Tibial artery (tissue), 4 donors: Measurements from ENCODE around the gene PALD1.
A peak's percentile ranks its signal among the peaks of the same experiment; 100 is the strongest.

Experiments used
- DNase-seq, 2 donors: peaks; one replicate each; pipeline ENCODE4 v3.0.0-alpha.2; 2019
- H3K27ac ChIP-seq, 2 donors: fragments of 200-600 bp; sonication (generic) in 1 of 2; 1 replicate in 1 of 2; 2 replicates in 1 of 2; pipeline ENCODE4 v1.5.1; 2018 to 2019; ENCODE audit warnings: mild to moderate bottlenecking in 1 of 2
- H3K27me3 ChIP-seq, 2 donors: fragments of 200-600 bp; sonication (generic) in 1 of 2; one replicate each; pipeline versions ENCODE4 v1.5.1 to v1.6.0; 2016 to 2019
- H3K36me3 ChIP-seq, 3 donors: fragments of 200-600 bp; sonication (generic) in 2 of 3; one replicate each; pipeline ENCODE4 v1.5.1; 2016 to 2019; ENCODE audit warnings: mild to moderate bottlenecking in 2 of 3
- H3K4me1 ChIP-seq, 4 donors: fragments of 200-600 bp; sonication (generic) in 2 of 4; 1 replicate in 3 of 4; 2 replicates in 1 of 4; pipeline ENCODE4 v1.5.1; 2016 to 2019
- H3K4me3 ChIP-seq, 2 donors: fragments of 200-600 bp; sonication (generic) in 1 of 2; 1 replicate in 1 of 2; 2 replicates in 1 of 2; pipeline ENCODE4 v1.5.1; 2018 to 2019; ENCODE audit warnings: mild to moderate bottlenecking in 2 of 2
- H3K9me3 ChIP-seq, 3 donors: fragments of 200-600 bp; sonication (generic) in 1 of 3; one replicate each; pipeline ENCODE4 v1.5.1; 2016 to 2019
- CTCF ChIP-seq, 2 experiments: fragments of 200-600 bp in 1 of 2; fragments of 450-650 bp in 1 of 2; IDR thresholded peaks; one replicate each; pipeline ENCODE4 v1.5.1; 2017 to 2019; ENCODE audit warnings: antibody characterized with exemption in 2 of 2, mild to moderate bottlenecking in 1 of 2, moderate library complexity in 1 of 2
- intact Hi-C: fragments of 100-400 bp; cut with DNase I; formaldehyde crosslinking; loops from one replicate; pipeline ENCODE4 v1.15.0; 2023; ENCODE audit warnings: low total_unique reads

PALD1 gene

GRCh38 chr10:70448236-70448635, 30.3 kb upstream of the PALD1 start:
- H3K4me3 ChIP-seq, result no peak overlapping the region
- TF ChIP-seq CTCF (IDR thresholded peaks at IDR 0.05), result no peak
- peaks cover 0 to 4% of the 10 kb centered on the region in 2 donors for H3K27me3 ChIP-seq
- intact Hi-C loops, result no loop called here
- DNase-seq, result no peak
- H3K27ac ChIP-seq, result no peak overlapping the region
- H3K36me3 ChIP-seq, result no peaks in the 10 kb centered on the region
- no peaks in the 10 kb centered on the region for H3K4me1 ChIP-seq
- no peaks in the 10 kb centered on the region for H3K9me3 ChIP-seq

- intact Hi-C loops, result no loop called here
- Histone ChIP-seq H3K27me3 (no peaks in the 10 kb centered on the region), H3K4me1 (peaks cover 0 to 33% (median 22%) of the 10 kb centered on the region in 4 donors), H3K27ac (no peak overlapping the region), H3K9me3 (no peaks in the 10 kb centered on the region), H3K36me3 (no peaks in the 10 kb centered on the region), H3K4me3 (no peak overlapping the region)
- TF ChIP-seq CTCF (IDR thresholded peaks at IDR 0.05), result no peak
- DNase-seq, result no peak
Observed at GRCh38 chr10:70455213-70455630, 23.3 kb upstream of the PALD1 start.

- peaks cover 0 to 33% (median 22%) of the 10 kb centered on the region in 4 donors for H3K4me1 ChIP-seq
- TF ChIP-seq CTCF (IDR thresholded peaks at IDR 0.05), result no peak
- no peaks in the 10 kb centered on the region for H3K36me3 ChIP-seq
- H3K4me3 ChIP-seq, result no peak overlapping the region
- no peak for DNase-seq
- no peaks in the 10 kb centered on the region for H3K27me3 ChIP-seq
- intact Hi-C loops, result no loop called here
- peak overlapping the region in 1 of 2 donors; percentile 28 for H3K27ac ChIP-seq
- H3K9me3 ChIP-seq, result no peaks in the 10 kb centered on the region
Observed at GRCh38 chr10:70456164-70456563, 22.4 kb upstream of the PALD1 start.

- peaks cover 0 to 47% (median 36%) of the 10 kb centered on the region in 4 donors for H3K4me1 ChIP-seq
- TF ChIP-seq CTCF (IDR thresholded peaks at IDR 0.05), result no peak
- intact Hi-C loops, result no loop called here
- DNase-seq, result no peak
- H3K27ac ChIP-seq, result peak overlapping the region; percentile 88 to 89
- no peaks in the 10 kb centered on the region for H3K27me3 ChIP-seq
- no peaks in the 10 kb centered on the region for H3K9me3 ChIP-seq
- no peaks in the 10 kb centered on the region for H3K36me3 ChIP-seq
- H3K4me3 ChIP-seq, result peak overlapping the region; percentile 46 to 53
Observed at GRCh38 chr10:70457759-70458305, 20.7 kb upstream of the PALD1 start.

GRCh38 chr10:70458329-70459060, 20.1 kb upstream of the PALD1 start:
- H3K36me3 ChIP-seq, result no peaks in the 10 kb centered on the region
- H3K4me1 ChIP-seq, result peaks cover 0 to 54% (median 41%) of the 10 kb centered on the region in 4 donors
- intact Hi-C loops, result no loop called here
- H3K9me3 ChIP-seq, result no peaks in the 10 kb centered on the region
- no peaks in the 10 kb centered on the region for H3K27me3 ChIP-seq
- peak overlapping the region; percentile 46 to 53 for H3K4me3 ChIP-seq
- TF ChIP-seq CTCF (IDR thresholded peaks at IDR 0.05), result peak in 1 of 2 experiments; percentile 46
- peak overlapping the region; percentile 88 to 89 for H3K27ac ChIP-seq
- peak; percentile 72 to 95 for DNase-seq
